GM18861 (cell line): ENCODE data around the gene EHBP1L1.

ENCODE experiments used
- ATAC-seq: cut with Tn5 transposase; IDR thresholded peaks from one replicate; pipeline ENCODE4 v1.9.1; 2021; ENCODE audit not compliant: unreplicated experiment

EHBP1L1 gene

GRCh38 chr11:65575568-65576231 is at the start of gene EHBP1L1:
TSS of gene EHBP1L1 (plus strand) at chr11:65576053. CDS start at chr11:65576303, 250 bp downstream.
- no peak for ATAC-seq

- no peak for ATAC-seq
Observed at GRCh38 chr11:65526744-65527143, 49.1 kb upstream of the EHBP1L1 start.

GRCh38 chr11:65528819-65529350 is 47.0 kb upstream of the EHBP1L1 start:
- ATAC-seq, result no peak

GRCh38 chr11:65529475-65530156 is 46.2 kb upstream of the EHBP1L1 start:
- ATAC-seq, result no peak

- no peak for ATAC-seq
Observed at GRCh38 chr11:65530157-65530496, 45.7 kb upstream of the EHBP1L1 start.

- no peak for ATAC-seq
Observed at GRCh38 chr11:65532388-65533064, 43.3 kb upstream of the EHBP1L1 start.

- ATAC-seq, result no peak
Observed at GRCh38 chr11:65535102-65535501, 40.8 kb upstream of the EHBP1L1 start.

- ATAC-seq, result no peak
Observed at GRCh38 chr11:65536412-65537295, 39.2 kb upstream of the EHBP1L1 start.

- no peak for ATAC-seq
Observed at GRCh38 chr11:65537296-65537597, 38.6 kb upstream of the EHBP1L1 start.

- ATAC-seq, result no peak
Observed at GRCh38 chr11:65537620-65538231, 38.1 kb upstream of the EHBP1L1 start.

- no peak for ATAC-seq
Observed at GRCh38 chr11:65538232-65538914, 37.5 kb upstream of the EHBP1L1 start.

GRCh38 chr11:65538915-65539743 is 36.7 kb upstream of the EHBP1L1 start:
- ATAC-seq, result no peak

- peak; percentile 30 for ATAC-seq
Observed at GRCh38 chr11:65539744-65540289, 36.0 kb upstream of the EHBP1L1 start.

- ATAC-seq, result peak; percentile 30
Observed at GRCh38 chr11:65540290-65541092, 35.4 kb upstream of the EHBP1L1 start.

GRCh38 chr11:65541093-65541982 is 34.5 kb upstream of the EHBP1L1 start:
- ATAC-seq, result no peak

- ATAC-seq, result no peak
Observed at GRCh38 chr11:65542738-65543390, 33.0 kb upstream of the EHBP1L1 start.

- ATAC-seq, result no peak
Observed at GRCh38 chr11:65545853-65546216, 30.0 kb upstream of the EHBP1L1 start.
